Left ventricle myocardium inferior (tissue), 1 donor: Measurements from ENCODE around the gene TSPAN32. TPM values are rescaled to one million over a fixed set of nuclear protein-coding genes. Genes with fewer than 3 reads are reported as not detected.

Experiments used
- DNase-seq: peaks from one replicate; pipeline ENCODE4 v3.0.0-alpha.2; 2020
- H3K27ac ChIP-seq: fragments of 200-600 bp; replicated peaks from 2 replicates; pipeline ENCODE4 v1.8.0; 2021
- H3K27me3 ChIP-seq: fragments of 200-600 bp; 2 replicates; pipeline ENCODE4 v1.8.0; 2021; ENCODE audit warnings: low read depth
- H3K36me3 ChIP-seq: fragments of 200-600 bp; 2 replicates; pipeline ENCODE4 v1.8.0; 2021
- H3K4me1 ChIP-seq: fragments of 200-600 bp; 2 replicates; pipeline ENCODE4 v1.8.0; 2021
- H3K4me3 ChIP-seq: fragments of 200-600 bp; 2 replicates; pipeline ENCODE4 v1.8.0; 2021; ENCODE audit warnings: mild to moderate bottlenecking, moderate library complexity
- H3K9me3 ChIP-seq: fragments of 200-600 bp; replicated peaks from 2 replicates; pipeline ENCODE4 v1.8.0; 2021
- intact Hi-C: fragments of 100-400 bp; cut with micrococcal nuclease; formaldehyde crosslinking; loops from one replicate; pipeline ENCODE4 v1.11.0; 2022
- total RNA-seq: library from RNA; stranded (reverse); fragmentation: NEBNext Ultra II Directional; extraction: Animal tissue kit (Norgen Biotek cat#: 25700); gene quantifications from one replicate; pipeline ENCODE4 v1.2.1, GENCODE V29; 2021
- TF ChIP-seq, protein P1 (sequence below): fragments of 200-600 bp; IDR thresholded peaks from 2 replicates; pipeline ENCODE4 v1.8.0; 2021; ENCODE audit warnings: antibody characterized with exemption, mild to moderate bottlenecking, borderline replicate concordance
- donor health status: DM: no; HTN: yes; CAD: no; lungs with severe emphysema.

TSPAN32 gene
- total RNA-seq, 1 donor from 2014 or later, result 27.1 TPM

DNA sequence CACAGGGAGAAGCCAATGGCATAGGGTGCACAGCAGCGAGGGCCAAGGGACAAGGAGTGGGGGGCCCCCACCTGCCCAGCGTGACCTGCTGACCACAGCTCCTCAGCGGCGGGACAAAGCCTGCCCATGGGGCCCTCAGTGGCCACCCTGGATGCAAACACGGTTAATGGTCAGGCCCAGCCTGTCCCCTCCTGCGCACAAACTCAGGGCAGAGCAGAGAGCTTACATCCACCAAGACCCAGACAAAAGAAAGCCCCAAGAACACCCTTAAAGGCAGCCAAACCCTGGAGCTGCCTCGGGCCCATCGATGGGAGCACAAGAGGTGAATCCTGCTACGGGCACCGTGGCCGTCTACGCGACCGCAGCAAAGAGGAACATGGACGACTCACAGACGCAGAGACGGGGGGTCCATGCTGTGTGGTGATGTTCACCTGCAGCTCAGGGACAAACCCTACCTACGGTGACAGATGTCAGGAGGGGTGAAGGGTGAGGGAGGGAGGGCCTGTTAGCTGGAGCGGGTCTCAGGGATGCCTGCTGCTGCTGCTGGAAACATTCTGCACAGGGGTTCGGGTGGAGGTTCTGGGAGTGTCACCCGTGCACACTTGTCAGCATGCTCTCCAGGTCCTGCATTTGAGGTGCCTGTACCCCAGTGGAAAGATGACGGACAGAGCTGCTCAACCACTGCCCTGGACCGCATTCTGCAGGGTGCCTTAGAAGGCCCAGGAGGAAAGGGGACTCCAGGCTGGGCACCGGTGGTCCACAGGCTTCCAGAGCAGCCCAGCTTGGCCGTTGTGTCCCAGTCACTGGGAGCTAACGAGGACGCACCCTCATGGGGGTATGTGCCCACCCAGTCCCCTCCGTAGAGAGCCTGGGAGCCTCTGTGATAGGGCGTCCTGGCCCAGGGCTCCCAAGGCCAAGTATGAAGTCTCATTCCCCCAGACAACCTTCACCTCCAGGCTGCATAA lies 43.0 kb upstream of the TSPAN32 start:
- DNase-seq, result no peak
- H3K4me1 ChIP-seq, result no peaks in the 10 kb centered on the region
- no peak overlapping the region for H3K27ac ChIP-seq
- peaks cover 21% of the 10 kb centered on the region for H3K9me3 ChIP-seq
- no peaks in the 10 kb centered on the region for H3K36me3 ChIP-seq
- H3K4me3 ChIP-seq, result no peak overlapping the region
- peaks cover 52% of the 10 kb centered on the region for H3K27me3 ChIP-seq
- intact Hi-C loops, result no loop called here
- TF ChIP-seq, protein P1, sequence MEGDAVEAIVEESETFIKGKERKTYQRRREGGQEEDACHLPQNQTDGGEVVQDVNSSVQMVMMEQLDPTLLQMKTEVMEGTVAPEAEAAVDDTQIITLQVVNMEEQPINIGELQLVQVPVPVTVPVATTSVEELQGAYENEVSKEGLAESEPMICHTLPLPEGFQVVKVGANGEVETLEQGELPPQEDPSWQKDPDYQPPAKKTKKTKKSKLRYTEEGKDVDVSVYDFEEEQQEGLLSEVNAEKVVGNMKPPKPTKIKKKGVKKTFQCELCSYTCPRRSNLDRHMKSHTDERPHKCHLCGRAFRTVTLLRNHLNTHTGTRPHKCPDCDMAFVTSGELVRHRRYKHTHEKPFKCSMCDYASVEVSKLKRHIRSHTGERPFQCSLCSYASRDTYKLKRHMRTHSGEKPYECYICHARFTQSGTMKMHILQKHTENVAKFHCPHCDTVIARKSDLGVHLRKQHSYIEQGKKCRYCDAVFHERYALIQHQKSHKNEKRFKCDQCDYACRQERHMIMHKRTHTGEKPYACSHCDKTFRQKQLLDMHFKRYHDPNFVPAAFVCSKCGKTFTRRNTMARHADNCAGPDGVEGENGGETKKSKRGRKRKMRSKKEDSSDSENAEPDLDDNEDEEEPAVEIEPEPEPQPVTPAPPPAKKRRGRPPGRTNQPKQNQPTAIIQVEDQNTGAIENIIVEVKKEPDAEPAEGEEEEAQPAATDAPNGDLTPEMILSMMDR, result no peak

GRCh38 chr11:2259466-2259830 lies 42.4 kb upstream of the TSPAN32 start:
- intact Hi-C loops, result no loop called here
- no peak overlapping the region for H3K27ac ChIP-seq
- no peak for DNase-seq
- H3K36me3 ChIP-seq, result no peaks in the 10 kb centered on the region
- peaks cover 52% of the 10 kb centered on the region for H3K27me3 ChIP-seq
- H3K9me3 ChIP-seq, result peaks cover 14% of the 10 kb centered on the region
- H3K4me1 ChIP-seq, result no peaks in the 10 kb centered on the region
- no peak overlapping the region for H3K4me3 ChIP-seq
- TF ChIP-seq, protein P1, result no peak

DNA sequence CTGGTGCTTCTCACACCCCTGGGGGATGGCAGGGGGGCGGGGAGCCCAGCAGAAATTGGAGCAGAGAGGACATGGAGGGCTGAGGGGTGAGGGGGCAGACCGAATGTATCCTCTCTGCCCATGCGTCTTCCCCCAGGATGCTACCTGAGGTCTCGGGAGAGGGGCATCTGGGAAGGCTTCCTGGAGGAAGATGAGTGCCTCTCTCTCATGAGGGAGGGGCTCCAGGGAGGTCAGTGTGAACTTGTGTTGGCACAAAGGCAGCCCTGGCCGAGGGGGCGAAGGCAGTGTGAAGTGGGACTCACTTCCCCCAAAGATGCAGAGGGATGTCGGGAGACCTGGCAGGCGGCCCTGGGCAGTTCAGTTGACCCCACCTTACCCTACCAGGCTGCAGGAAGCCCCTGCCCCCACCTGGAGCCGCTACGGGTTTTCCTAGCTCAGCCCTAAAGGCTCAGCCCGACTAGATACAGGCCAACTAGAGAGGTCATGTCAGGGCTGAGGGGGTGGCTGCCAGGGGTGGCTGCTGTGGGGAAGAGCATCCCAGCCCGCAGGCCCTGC lies 41.8 kb upstream of the TSPAN32 start:
- H3K27me3 ChIP-seq, result peaks cover 52% of the 10 kb centered on the region
- no peak overlapping the region for H3K4me3 ChIP-seq
- TF ChIP-seq, protein P1, result no peak
- no peaks in the 10 kb centered on the region for H3K4me1 ChIP-seq
- no peak overlapping the region for H3K27ac ChIP-seq
- H3K36me3 ChIP-seq, result no peaks in the 10 kb centered on the region
- peaks cover 9% of the 10 kb centered on the region for H3K9me3 ChIP-seq
- intact Hi-C loops, result no loop called here
- DNase-seq, result no peak

GRCh38 chr11:2260491-2261364 lies 41.1 kb upstream of the TSPAN32 start:
- intact Hi-C loops, result no loop called here
- H3K9me3 ChIP-seq, result peaks cover 1% of the 10 kb centered on the region
- H3K4me1 ChIP-seq, result no peaks in the 10 kb centered on the region
- TF ChIP-seq, protein P1, result no peak
- peaks cover 52% of the 10 kb centered on the region for H3K27me3 ChIP-seq
- no peak overlapping the region for H3K27ac ChIP-seq
- no peaks in the 10 kb centered on the region for H3K36me3 ChIP-seq
- DNase-seq, result no peak
- H3K4me3 ChIP-seq, result no peak overlapping the region
